Amniotic stem cell (primary cell): ENCODE data around the gene COA1.

Source experiments
- DNase-seq: peaks from one replicate; lab custom pipeline; 2025; lab: John Stamatoyannopoulos, UW

Gene COA1

DNA sequence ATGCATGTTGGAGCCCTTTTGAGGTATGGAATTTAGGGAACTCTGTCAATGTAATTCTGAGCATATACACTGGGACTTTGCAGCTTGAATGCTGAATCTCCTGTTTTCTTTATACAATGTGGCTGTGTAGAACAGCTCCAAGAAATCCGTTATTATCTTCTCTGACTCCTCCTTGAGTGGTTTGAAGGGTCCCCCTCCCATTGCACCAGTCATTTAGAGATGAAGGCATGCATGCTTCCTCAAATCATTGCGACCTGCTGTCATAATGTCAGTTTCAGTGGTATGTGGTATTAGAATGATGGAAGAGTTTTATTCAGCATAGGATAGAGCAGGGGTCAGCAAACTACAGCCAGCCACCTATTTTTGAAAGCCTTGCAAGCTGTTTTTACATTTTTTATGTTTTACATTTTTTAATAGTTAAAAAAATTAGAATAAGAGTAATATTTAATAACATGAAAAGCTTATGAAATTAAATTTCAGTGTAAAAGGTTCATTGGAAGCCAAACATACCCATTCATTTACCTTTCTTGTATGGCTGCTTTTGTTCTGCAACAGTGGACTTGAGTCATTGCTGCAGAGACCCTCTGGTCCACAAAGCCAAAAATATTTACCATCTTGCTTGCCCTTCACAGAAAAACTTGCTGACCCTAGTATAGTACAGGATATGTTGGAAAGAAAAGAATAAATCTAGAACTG, 138.3 kb downstream of the COA1 start:
- no peak for DNase-seq

DNA sequence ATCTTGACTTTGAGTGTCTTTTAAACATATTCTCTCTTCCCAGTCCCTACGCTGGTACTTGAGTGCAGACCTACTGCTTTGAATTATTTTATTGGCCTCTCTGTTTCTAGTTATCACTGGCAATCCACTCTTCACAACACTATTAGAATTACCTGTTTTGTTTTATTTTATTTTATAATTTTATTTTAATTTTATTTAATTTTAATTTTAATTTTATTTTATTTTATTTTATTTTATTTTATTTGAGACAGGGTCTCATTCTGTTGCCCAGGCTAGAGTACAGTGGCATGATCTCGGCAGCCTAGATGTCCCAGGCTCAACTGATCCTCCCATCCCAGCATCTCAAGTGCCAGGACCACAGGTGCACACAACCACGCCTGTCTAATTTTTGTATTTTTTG, 139.6 kb downstream of the COA1 start:
- DNase-seq = no peak
